Upper lobe of right lung (tissue), 1 donor: ENCODE results near the gene OR8D2. TPM values are rescaled to one million over a fixed set of nuclear protein-coding genes. Genes with fewer than 3 reads are reported as not detected.

Experiments
- ATAC-seq: fragments of 200-7000 bp; cut with Tn5 transposase; one replicate; pipeline ENCODE4 v1.9.1; 2020; ENCODE audit warnings: mild to moderate bottlenecking, moderate library complexity
- DNase-seq: peaks from one replicate; pipeline ENCODE4 v3.0.0-alpha.2; 2020
- H3K27ac ChIP-seq: fragments of 200-600 bp; one replicate; pipeline ENCODE4 v1.8.0; 2022
- H3K27me3 ChIP-seq: fragments of 200-600 bp; one replicate; pipeline ENCODE4 v1.8.0; 2022; ENCODE audit warnings: mild to moderate bottlenecking
- H3K36me3 ChIP-seq: fragments of 200-600 bp; one replicate; pipeline ENCODE4 v1.8.0; 2022
- H3K4me1 ChIP-seq: fragments of 200-600 bp; one replicate; pipeline ENCODE4 v1.8.0; 2022
- H3K4me3 ChIP-seq: fragments of 200-600 bp; one replicate; pipeline ENCODE4 v1.8.0; 2022; ENCODE audit warnings: mild to moderate bottlenecking
- H3K9me3 ChIP-seq: fragments of 200-600 bp; one replicate; pipeline ENCODE4 v1.8.0; 2022
- intact Hi-C: fragments of 100-400 bp; cut with DNase I; formaldehyde crosslinking; loops from one replicate; pipeline ENCODE4 v1.11.0; 2022
- long read RNA-seq: library from polyadenylated mRNA; unstranded; transcript quantifications from one replicate; pipeline ENCODE4 v2.0.0, GENCODE V29; 2021
- total RNA-seq: library from RNA; stranded (reverse); fragmentation: NEBNext Ultra II Directional; extraction: Animal tissue kit (Norgen Biotek cat#: 25700); gene quantifications from one replicate; pipeline ENCODE4 v1.2.1, GENCODE V29; 2021
- TF ChIP-seq, protein P1 (sequence below): fragments of 200-600 bp; IDR thresholded peaks from one replicate; pipeline ENCODE4 v1.8.0; 2022; ENCODE audit warnings: antibody characterized with exemption
- donor health status: DM: no; HTN: yes; CAD: no; lungs with severe emphysema.

The OR8D2 gene, protein sequence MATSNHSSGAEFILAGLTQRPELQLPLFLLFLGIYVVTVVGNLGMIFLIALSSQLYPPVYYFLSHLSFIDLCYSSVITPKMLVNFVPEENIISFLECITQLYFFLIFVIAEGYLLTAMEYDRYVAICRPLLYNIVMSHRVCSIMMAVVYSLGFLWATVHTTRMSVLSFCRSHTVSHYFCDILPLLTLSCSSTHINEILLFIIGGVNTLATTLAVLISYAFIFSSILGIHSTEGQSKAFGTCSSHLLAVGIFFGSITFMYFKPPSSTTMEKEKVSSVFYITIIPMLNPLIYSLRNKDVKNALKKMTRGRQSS
- total RNA-seq = not detected
- long read RNA-seq = 0 reads

DNA sequence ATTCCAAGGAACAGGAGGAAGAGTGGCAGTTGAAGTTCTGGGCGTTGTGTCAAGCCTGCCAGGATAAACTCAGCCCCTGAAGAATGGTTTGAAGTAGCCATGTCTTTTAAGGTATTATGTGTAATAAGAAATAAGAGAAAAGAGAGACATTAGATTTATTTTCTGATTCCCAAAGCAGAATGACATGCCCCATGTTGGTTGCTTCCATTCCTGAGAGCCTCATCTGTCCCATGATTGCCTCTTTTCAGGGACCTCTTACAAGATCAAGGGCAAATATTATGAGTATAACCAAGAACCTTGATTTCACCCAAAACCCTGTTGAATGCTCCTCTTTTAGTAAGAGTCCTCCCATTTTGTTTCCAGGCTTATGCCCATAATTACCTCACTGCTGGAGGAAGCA, at the start of gene OR8D2:
Gene OR8D2, minus strand, starts transcription at position 101 of the 400 bp plus-strand sequence. Its CDS starts 0 bp downstream, at position 101.
- intact Hi-C loops = no loop called here
- H3K4me3 ChIP-seq = no peak within 1 kb of the TSS
- no peaks in the 10 kb centered on the region for H3K4me1 ChIP-seq
- TF ChIP-seq, protein P1, sequence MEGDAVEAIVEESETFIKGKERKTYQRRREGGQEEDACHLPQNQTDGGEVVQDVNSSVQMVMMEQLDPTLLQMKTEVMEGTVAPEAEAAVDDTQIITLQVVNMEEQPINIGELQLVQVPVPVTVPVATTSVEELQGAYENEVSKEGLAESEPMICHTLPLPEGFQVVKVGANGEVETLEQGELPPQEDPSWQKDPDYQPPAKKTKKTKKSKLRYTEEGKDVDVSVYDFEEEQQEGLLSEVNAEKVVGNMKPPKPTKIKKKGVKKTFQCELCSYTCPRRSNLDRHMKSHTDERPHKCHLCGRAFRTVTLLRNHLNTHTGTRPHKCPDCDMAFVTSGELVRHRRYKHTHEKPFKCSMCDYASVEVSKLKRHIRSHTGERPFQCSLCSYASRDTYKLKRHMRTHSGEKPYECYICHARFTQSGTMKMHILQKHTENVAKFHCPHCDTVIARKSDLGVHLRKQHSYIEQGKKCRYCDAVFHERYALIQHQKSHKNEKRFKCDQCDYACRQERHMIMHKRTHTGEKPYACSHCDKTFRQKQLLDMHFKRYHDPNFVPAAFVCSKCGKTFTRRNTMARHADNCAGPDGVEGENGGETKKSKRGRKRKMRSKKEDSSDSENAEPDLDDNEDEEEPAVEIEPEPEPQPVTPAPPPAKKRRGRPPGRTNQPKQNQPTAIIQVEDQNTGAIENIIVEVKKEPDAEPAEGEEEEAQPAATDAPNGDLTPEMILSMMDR = no peak
- ATAC-seq = no peak
- H3K27ac ChIP-seq = no peak within 1 kb of the TSS
- DNase-seq = no peak
- no peaks in the 10 kb centered on the region for H3K9me3 ChIP-seq
- H3K27me3 ChIP-seq = peaks cover 4% of the 10 kb centered on the region
- H3K36me3 ChIP-seq = no peaks in the 10 kb centered on the region

GRCh38 chr11:124359566-124359965, 39.6 kb upstream of the OR8D2 start:
- Histone ChIP-seq H3K9me3 (no peaks in the 10 kb centered on the region), H3K4me3 (no peak overlapping the region), H3K27ac (no peak overlapping the region), H3K4me1 (no peaks in the 10 kb centered on the region), H3K27me3 (no peaks in the 10 kb centered on the region), H3K36me3 (no peaks in the 10 kb centered on the region)
- intact Hi-C loops = no loop called here
- TF ChIP-seq, protein P1 = no peak
- ATAC-seq (no peak), DNase-seq (no peak)

DNA sequence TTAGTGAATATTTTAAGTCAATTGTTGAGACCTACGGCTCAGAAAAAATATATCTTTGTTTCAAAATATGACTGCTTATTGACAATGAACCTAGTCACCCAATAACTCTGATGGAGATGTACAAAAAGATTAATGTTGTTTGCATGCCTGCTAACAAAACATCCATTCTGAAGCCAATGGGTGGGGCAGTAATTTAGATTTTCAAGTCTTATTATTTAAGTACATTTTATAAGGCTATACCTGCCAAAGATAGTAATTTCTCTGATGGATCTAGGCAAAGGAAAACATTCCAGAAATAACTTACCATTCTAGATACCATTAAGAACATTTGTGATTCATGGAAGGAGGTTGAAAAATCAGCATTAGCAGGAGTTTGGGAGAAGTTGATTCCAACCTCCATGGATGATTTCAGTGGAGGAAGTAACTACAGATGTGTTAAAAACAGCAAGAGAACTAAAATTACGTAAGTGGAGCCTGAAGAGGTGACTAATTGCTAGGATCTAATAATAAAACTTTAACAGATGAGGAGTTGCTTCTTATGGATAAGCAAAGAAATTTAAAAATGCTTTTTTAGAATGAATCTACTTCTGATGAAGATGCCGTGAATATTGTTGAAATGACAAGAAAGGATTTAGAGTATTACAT, 26.4 kb upstream of the OR8D2 start:
- no peaks in the 10 kb centered on the region for H3K27me3 ChIP-seq
- intact Hi-C loops = no loop called here

DNA sequence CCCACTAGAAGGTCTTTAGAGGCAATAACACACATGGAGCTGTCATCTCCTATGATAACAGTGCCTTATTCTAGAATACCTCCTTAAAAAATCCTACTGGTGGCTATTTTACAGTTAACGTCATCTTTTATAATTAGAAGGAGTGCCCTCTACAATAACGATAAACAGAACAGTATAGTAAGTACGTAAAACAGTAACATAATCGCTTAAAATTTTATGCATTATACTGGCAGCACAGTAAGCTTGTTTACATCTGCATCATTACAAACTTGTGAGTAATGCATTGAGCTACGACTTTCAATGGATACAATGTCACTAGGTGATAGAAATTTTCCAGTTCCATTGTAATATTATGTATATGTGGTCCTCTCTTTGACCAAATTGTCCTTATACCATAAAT, 24.3 kb upstream of the OR8D2 start:
- intact Hi-C loops = no loop called here
- DNase-seq (no peak), ATAC-seq (no peak)

More for the DNA sequence above, 26.4 kb upstream of the OR8D2 start:
- TF ChIP-seq, protein P1 = no peak
- no peak for DNase-seq
- Histone ChIP-seq H3K4me1 (no peaks in the 10 kb centered on the region), H3K4me3 (no peak overlapping the region), H3K9me3 (no peaks in the 10 kb centered on the region), H3K36me3 (no peaks in the 10 kb centered on the region), H3K27ac (no peak overlapping the region)
- ATAC-seq = no peak

GRCh38 chr11:124340142-124340447, 20.1 kb upstream of the OR8D2 start:
- Histone ChIP-seq H3K36me3 (no peaks in the 10 kb centered on the region), H3K27ac (no peak overlapping the region), H3K4me1 (no peaks in the 10 kb centered on the region), H3K9me3 (no peaks in the 10 kb centered on the region), H3K27me3 (no peaks in the 10 kb centered on the region), H3K4me3 (no peak overlapping the region)
- intact Hi-C loops = no loop called here
- ATAC-seq (no peak), DNase-seq (no peak)
- TF ChIP-seq, protein P1 = no peak

More for the DNA sequence above, 24.3 kb upstream of the OR8D2 start:
- TF ChIP-seq, protein P1 = no peak
- Histone ChIP-seq H3K4me1 (no peaks in the 10 kb centered on the region), H3K27ac (no peak overlapping the region), H3K27me3 (no peaks in the 10 kb centered on the region), H3K9me3 (no peaks in the 10 kb centered on the region), H3K36me3 (no peaks in the 10 kb centered on the region), H3K4me3 (no peak overlapping the region)
